ENCODE data around the gene WHAMM. TPM values are rescaled to one million over a fixed set of nuclear protein-coding genes. Genes with fewer than 3 reads are reported as not detected.

The WHAMM gene
- total and polyA plus RNA-seq, 2 donors (not counting 3 experiments of a cell fraction or from before 2014, with no cell fraction given), result 4.1 to 9.4 TPM

DNA sequence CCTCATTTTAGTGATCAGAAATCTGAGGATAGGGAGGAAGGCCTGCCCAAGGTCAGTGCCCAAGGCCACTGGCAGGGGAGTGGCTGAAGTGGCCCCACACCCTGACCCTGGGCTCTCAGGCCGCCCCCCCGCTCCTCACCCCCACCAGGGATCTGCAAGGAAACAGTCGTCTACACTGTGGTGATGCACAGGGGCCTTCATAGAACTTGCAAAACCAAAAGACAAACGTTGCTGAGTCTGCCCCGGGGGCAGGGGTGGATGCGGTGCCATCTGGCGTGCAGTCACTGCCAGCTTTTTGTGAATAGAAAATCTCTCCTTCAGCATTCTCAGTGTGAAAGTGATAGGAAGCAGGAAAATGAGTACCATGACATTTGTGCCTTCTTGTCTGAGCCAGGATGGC lies 41.3 kb downstream of the WHAMM start:
- ChIA-PET POLR2A (no interaction called here), CTCF (interaction anchor here (0.5 to 0.9 kb wide), 2 partner anchors 18 to 600 kb away, joined by 3 read pairs; no protein-coding TSS in a partner anchor)
- Histone ChIP-seq H3K27ac (ENCODE audit: insufficient read depth, low read depth, low read length) (no peak overlapping the region), H3K9me1 (replicated peaks; ENCODE audit: control insufficient read depth, extremely low read depth, insufficient read depth, low read length) (no peaks in the 10 kb centered on the region), H4K20me1 (replicated peaks; ENCODE audit: control insufficient read depth, extremely low read depth, insufficient read depth, low read length) (no peaks in the 10 kb centered on the region), H3K9me3 (replicated peaks; ENCODE audit: control insufficient read depth, insufficient read depth, low read length) (no peaks in the 10 kb centered on the region), H3K9ac (replicated peaks; ENCODE audit: extremely low read depth, insufficient read depth, low read length) (no peak overlapping the region), H3K36me3 (ENCODE audit: control insufficient read depth in 2 of 2, extremely low read depth in 1 of 2, insufficient read depth in 2 of 2, low read length in 2 of 2) (no peaks in the 10 kb centered on the region), H3K4me3 (replicated peaks in 1 of 3; ENCODE audit: insufficient read depth in 1 of 3, low read depth in 1 of 3, low read length in 3 of 3) (no peak overlapping the region), H3K79me2 (ENCODE audit: control insufficient read depth, insufficient read depth, low read length) (no peaks in the 10 kb centered on the region), H2AFZ (ENCODE audit: low read depth, low read length) (no peak overlapping the region), H3K4me1 (ENCODE audit: control insufficient read depth, extremely low read depth, insufficient read depth, low read length) (no peaks in the 10 kb centered on the region), H3K27me3 (ENCODE audit: control insufficient read depth in 2 of 2, insufficient read depth in 2 of 2, low read length in 2 of 2) (no peaks in the 10 kb centered on the region), H3K4me2 (ENCODE audit: insufficient read depth, low read length) (no peak overlapping the region)
- intact Hi-C loops (cut with micrococcal nuclease), result no loop called here
- no TSS peak for BruUV-seq (replicated peaks)
- TF ChIP-seq POLR2A (IDR thresholded peaks at IDR 0.05; ENCODE audit: low read depth, low read length), result no peak
- TF ChIP-seq FOS (IDR thresholded peaks at IDR 0.05; ENCODE audit: borderline replicate concordance, insufficient read depth, low read length), result no peak
- no peak for TF ChIP-seq CTCF (IDR thresholded peaks at IDR 0.05; ENCODE audit: extremely low read depth in 1 of 2, insufficient read depth in 1 of 2, low read depth in 1 of 2, low read length in 2 of 2)
- TF ChIP-seq POLR2AphosphoS5 (IDR thresholded peaks at IDR 0.05; ENCODE audit: insufficient read depth, low read depth, low read length), result no peak
- no peak for TF ChIP-seq MAX (IDR thresholded peaks at IDR 0.05; ENCODE audit: insufficient read depth, insufficient read length)
- no peak for TF ChIP-seq JUN (IDR thresholded peaks at IDR 0.05; ENCODE audit: borderline replicate concordance, insufficient read depth, insufficient read length, low read depth)
- no peak for TF ChIP-seq EZH2 (IDR thresholded peaks at IDR 0.05; ENCODE audit: borderline replicate concordance, low read depth, low read length, severe bottlenecking)
- TF ChIP-seq MYC (IDR thresholded peaks at IDR 0.05; ENCODE audit: low read depth, low read length), result no peak
- no peak for TF ChIP-seq GATA2 (IDR thresholded peaks at IDR 0.05; ENCODE audit: insufficient read depth, insufficient read length, low read depth, low read length)
- DNase-seq (ENCODE audit: low read depth, low spot score), result no peak
- dilution Hi-C loops (cut with MboI; ENCODE audit: extremely low pct_ligation_motif_present, low sequenced_read_pairs), result no loop called here
- no peak for FAIRE-seq
